Prostate gland (tissue), 2 donors: Measurements from ENCODE around the gene OCSTAMP.

Experiments used
- POLR2AphosphoS5 ChIP-seq: sonication (generic); formaldehyde crosslinking; IDR thresholded peaks from one replicate; pipeline ENCODE4 v1.6.1; 2017; ENCODE audit warnings: antibody characterized with exemption
- TF ChIP-seq, protein P1 (sequence below), 4 experiments: fragments of 200-600 bp in 2 of 4; fragments of 450-650 bp in 2 of 4; sonication (generic) in 2 of 4; IDR thresholded peaks; 1 replicate in 3 of 4; 2 replicates in 1 of 4; pipeline ENCODE4 v1.5.1; 2016 to 2019; ENCODE audit warnings: antibody characterized with exemption in 4 of 4, mild to moderate bottlenecking in 2 of 4, moderate library complexity in 2 of 4

DNA sequence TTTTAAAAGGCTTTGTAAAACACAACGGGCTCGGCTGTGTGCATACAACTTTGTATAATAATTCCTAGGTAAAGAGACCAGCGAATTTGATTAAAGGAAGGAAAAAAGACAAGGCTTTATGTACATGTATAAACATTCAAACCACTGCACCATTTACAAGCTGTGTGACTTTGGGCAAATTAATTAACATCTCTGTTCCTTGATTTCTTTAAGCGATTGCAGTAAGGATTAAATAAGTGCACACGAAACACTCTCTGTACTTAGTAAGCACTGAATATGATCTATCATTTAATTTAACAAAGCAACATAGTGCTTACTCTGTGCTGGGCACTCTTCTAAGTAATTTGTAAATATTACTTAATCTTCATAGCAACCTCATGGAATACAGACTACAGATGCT is 19.5 kb upstream of the OCSTAMP start:
- TF ChIP-seq, protein P1, sequence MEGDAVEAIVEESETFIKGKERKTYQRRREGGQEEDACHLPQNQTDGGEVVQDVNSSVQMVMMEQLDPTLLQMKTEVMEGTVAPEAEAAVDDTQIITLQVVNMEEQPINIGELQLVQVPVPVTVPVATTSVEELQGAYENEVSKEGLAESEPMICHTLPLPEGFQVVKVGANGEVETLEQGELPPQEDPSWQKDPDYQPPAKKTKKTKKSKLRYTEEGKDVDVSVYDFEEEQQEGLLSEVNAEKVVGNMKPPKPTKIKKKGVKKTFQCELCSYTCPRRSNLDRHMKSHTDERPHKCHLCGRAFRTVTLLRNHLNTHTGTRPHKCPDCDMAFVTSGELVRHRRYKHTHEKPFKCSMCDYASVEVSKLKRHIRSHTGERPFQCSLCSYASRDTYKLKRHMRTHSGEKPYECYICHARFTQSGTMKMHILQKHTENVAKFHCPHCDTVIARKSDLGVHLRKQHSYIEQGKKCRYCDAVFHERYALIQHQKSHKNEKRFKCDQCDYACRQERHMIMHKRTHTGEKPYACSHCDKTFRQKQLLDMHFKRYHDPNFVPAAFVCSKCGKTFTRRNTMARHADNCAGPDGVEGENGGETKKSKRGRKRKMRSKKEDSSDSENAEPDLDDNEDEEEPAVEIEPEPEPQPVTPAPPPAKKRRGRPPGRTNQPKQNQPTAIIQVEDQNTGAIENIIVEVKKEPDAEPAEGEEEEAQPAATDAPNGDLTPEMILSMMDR (IDR thresholded peaks at IDR 0.05), result no peak
- TF ChIP-seq POLR2AphosphoS5, result no peak
